Measurements from ENCODE around the gene IREB2.
A peak's percentile ranks its signal among the peaks of the same experiment; 100 is the strongest.
"Not testable (repeated sequence)": the region's sequence is repeated elsewhere in the genome, so short reads cannot be mapped to it uniquely, and the experiment has no call there.

The IREB2 gene, protein sequence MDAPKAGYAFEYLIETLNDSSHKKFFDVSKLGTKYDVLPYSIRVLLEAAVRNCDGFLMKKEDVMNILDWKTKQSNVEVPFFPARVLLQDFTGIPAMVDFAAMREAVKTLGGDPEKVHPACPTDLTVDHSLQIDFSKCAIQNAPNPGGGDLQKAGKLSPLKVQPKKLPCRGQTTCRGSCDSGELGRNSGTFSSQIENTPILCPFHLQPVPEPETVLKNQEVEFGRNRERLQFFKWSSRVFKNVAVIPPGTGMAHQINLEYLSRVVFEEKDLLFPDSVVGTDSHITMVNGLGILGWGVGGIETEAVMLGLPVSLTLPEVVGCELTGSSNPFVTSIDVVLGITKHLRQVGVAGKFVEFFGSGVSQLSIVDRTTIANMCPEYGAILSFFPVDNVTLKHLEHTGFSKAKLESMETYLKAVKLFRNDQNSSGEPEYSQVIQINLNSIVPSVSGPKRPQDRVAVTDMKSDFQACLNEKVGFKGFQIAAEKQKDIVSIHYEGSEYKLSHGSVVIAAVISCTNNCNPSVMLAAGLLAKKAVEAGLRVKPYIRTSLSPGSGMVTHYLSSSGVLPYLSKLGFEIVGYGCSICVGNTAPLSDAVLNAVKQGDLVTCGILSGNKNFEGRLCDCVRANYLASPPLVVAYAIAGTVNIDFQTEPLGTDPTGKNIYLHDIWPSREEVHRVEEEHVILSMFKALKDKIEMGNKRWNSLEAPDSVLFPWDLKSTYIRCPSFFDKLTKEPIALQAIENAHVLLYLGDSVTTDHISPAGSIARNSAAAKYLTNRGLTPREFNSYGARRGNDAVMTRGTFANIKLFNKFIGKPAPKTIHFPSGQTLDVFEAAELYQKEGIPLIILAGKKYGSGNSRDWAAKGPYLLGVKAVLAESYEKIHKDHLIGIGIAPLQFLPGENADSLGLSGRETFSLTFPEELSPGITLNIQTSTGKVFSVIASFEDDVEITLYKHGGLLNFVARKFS

GRCh38 chr15:78437762-78438618 lies at the start of gene IREB2:
Gene IREB2 (plus strand): TSS chr15:78438216. CDS start chr15:78438338, 122 bp downstream.
- peak; percentile 96 for DNase-seq

- DNase-seq = no peak
Observed at GRCh38 chr15:78388865-78389264, 49.2 kb upstream of the IREB2 start.

DNA sequence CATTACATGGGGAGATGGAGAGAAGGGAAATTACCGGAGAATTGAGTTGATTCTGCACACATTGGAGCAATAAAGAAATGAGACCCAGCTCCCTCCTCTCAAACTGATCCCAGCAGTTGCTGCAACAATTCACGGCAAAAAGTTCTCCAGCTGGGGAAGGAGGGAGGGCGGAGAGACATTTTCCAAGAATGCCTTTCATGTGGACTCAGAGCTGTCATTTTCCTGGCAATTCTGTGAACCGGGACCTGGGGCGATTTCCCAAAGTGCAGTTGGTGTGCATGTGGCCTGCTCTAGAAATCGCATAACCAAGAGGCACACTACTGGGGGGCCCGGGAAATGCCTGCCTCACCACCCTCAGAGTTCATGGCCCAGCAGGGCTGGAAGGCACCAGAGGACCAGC lies 48.7 kb upstream of the IREB2 start:
- DNase-seq = no peak

DNA sequence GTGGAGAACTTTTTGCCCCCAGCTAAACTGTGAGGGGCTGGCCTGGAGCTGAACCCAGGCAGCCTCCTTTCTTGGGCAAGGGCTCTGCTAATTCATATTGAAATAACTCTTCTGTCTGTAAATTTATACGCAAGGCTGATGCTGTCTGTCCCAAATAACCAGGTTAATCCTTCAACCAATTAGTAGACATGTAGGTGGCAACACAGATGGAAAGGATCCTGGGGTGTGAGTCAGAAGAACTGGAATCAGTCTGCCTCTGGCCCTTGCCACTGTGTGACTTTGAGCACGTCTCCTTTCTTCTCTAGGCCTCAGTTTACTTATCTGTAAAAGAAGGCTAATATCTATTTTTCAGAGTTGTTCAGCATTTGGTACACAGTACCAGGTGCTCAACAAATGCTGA lies 48.3 kb upstream of the IREB2 start:
- DNase-seq = no peak

- DNase-seq = no peak
Observed at GRCh38 chr15:78390242-78390641, 47.8 kb upstream of the IREB2 start.

GRCh38 chr15:78390826-78391225 lies 47.2 kb upstream of the IREB2 start:
- no peak for DNase-seq

- no peak for DNase-seq
Observed at GRCh38 chr15:78391781-78392180, 46.2 kb upstream of the IREB2 start.

DNA sequence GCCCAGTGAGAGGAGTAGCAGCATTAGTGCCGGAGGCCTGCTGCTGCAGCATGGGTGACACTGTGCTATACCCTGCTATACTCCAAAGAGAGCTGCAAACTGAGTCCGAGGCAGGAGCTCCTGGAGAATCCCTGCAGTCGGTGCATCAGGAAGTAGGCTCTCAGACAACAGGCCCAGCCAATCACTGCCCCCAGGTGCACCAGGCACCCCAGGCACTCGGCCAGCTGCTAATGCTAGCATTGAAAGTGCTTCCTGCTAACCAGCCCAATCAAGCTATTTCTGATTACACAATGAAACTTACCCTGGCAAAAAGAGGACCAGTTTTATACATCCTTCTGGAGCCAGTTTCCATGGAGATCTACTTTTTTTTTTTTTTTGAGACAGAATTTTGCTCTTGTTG lies 45.6 kb upstream of the IREB2 start:
- no peak for DNase-seq

GRCh38 chr15:78393137-78393536 lies 44.9 kb upstream of the IREB2 start:
- no peak for DNase-seq

GRCh38 chr15:78394026-78394425 lies 44.0 kb upstream of the IREB2 start:
- DNase-seq = no peak

GRCh38 chr15:78394981-78395616 lies 42.9 kb upstream of the IREB2 start:
- DNase-seq = no peak

DNA sequence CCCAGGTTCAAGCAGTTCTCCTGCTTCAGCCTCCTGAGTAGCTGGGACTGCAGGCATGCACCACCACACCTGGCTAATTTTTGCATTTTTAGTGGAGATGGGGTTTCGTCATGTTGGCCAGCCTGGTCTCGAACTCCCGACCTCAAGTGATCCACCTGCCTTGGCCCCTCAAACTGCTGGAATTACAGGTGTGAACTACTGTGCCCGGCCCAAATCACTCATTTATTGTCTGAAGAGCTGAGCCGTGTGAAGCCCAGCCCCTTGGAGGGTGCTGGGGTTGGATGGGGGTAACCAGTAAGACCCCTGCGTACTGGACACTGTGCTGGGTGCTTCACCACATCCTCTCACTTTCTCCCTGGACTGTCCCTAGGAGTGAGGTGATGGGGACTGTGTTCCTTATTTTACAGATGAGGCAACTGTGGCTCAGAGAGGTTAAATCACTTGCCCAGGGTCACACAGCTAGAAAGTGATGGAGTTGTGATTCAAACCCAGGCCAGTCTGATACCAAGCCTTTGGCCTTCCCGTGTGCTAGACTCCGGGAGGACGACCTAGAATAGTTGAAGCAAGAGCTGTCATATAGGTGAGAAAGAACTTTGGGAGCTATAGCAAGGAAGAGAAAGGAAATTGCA lies 41.7 kb upstream of the IREB2 start:
- DNase-seq = no peak

GRCh38 chr15:78396976-78397375 lies 41.0 kb upstream of the IREB2 start:
- no peak for DNase-seq

GRCh38 chr15:78397382-78397781 lies 40.6 kb upstream of the IREB2 start:
- DNase-seq = no peak

DNA sequence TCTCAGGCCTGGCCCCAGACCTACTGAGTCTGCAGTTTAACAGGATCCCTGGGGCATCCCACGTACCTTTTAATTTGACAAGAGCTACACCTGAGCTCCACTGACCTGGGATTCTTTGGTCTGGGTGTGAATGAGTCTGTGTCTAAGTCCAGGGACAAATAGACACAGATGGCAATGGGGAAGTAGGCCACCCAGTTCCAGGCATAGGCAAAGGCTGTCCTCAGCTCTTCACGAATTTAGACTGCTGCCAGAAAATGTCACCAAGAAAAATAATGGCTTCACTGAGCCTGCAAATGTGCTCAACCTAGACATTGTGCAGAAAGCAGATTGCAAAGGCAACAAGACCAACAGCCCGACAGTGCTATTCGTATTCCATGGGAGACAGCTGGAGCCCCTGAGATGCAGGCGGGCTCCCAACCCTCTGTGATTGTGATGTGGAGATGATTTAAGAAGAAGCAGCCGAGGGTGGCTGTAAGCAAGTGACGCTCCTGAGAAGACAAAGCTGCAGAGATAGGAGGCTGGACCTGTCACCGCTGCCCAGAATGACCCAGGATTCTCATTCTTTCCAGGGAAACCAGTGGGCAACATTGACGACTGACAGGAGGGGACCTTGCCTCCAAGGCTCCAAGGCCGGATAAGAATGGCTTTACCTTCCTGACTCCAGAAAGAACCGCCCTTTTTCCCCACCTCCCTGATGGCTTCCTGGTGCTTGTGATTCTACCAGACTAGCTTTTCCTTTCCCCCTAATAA lies 39.8 kb upstream of the IREB2 start:
- no peak for DNase-seq

DNA sequence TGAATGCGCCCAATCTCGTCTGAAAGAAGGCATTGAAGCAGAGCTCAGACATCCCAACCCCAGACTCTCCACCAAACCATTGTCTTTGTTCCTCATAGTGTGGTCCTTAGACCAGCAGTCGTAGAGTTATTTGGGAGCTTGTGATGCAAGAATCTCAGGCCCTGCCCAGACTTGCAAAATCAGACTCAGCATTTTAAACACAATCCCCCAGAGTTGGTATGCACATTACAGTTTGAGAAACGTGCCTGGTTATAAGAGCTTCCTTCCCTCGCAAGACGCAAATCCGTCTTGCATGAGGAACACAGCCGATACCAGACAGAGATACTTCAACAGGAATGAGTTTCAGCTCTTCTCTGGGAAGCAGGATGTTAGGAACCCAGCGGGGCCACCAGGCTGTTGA lies 38.9 kb upstream of the IREB2 start:
- DNase-seq = no peak

- no peak for DNase-seq
Observed at GRCh38 chr15:78402061-78402610, 35.9 kb upstream of the IREB2 start.

DNA sequence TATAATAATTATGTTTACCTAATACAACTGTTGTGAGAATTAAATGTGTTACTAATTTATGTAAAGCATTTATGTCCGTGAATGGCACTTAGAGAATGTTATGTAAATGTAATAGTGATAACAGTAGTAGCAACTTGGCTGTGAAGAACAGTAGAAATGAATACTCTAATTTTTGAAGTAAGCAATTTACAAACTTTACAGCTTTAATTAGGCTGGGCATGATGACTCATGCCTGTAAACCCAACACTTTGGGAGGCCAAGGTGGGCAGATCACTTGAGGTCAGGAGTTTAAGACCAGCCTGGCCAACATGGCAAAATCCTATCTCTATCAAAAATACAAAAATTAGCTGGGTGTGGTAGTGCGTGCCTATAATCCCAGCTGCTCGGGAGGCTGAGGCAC lies 33.9 kb upstream of the IREB2 start:
- no peak for DNase-seq

DNA sequence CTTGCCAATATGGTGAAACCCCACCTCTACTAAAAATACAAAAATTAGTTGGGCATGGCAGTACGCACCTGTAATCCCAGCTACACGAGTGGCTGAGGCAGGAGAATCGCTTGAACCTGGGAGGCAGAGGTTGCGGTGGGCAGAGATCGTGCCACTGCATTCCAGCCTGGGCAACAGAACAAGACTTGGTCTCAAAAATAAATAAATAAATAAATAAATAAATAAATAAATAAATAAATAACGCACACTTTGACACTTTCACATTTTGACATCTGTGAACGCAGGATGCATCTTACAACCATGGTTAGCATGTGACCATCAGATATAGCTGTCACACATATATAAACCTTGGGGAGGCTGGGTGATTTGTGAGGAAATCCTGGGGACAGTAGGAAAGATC lies 33.2 kb upstream of the IREB2 start:
- DNase-seq = not testable (repeated sequence)

DNA sequence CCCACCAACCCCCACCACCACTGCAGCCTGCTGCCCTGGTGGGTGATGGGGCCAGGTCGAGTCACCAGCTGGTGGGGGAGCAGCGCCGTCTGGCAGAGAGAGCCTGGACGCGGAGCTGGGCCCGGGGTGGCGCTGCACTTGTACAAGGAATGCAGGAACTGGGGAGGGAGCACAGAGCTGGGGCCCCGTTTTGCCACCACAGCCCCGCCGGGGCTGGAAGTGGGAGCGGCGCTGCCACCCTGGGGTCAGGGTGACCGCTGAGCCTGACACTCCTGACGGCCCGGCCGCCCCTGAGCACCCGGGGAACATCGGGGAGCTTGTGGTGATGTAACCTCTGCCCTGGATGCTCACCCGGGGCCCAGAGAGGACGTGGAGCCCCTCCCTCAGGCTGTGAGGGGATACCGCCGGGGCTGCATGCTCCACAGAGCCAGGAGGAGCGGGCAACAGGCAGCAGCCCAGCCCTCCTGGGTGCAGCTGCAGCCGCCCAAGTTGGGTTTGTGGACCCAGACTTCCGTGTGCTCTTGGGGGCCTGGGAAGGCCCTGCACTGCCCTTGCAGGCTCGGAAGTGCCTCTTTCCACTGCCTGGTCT lies 32.6 kb upstream of the IREB2 start:
- no peak for DNase-seq
